HUES48 (cell line): ENCODE data around the gene ANK3.

Source experiments
- H3K27ac ChIP-seq: one replicate; pipeline ENCODE4 v1.7.0; 2013; ENCODE audit warnings: low read depth, low read length, inconsistent platforms
- H3K27me3 ChIP-seq: 2 replicates; pipeline ENCODE4 v1.6.1; 2013; ENCODE audit warnings: mild to moderate bottlenecking, low read length; ENCODE audit not compliant: control insufficient read depth, insufficient read depth
- H3K36me3 ChIP-seq: 2 replicates; pipeline ENCODE4 v1.6.1; 2013; ENCODE audit warnings: low read length; ENCODE audit not compliant: control insufficient read depth, insufficient read depth
- H3K4me1 ChIP-seq: 2 replicates; pipeline ENCODE4 v1.6.1; 2013; ENCODE audit warnings: mild to moderate bottlenecking, low read length; ENCODE audit not compliant: control insufficient read depth, insufficient read depth
- H3K4me3 ChIP-seq: 2 replicates; pipeline ENCODE4 v1.5.1; 2013; ENCODE audit warnings: mild to moderate bottlenecking, low read depth, low read length
- H3K9ac ChIP-seq: 2 replicates; pipeline ENCODE4 v1.6.1; 2013; ENCODE audit warnings: mild to moderate bottlenecking, low read depth, low read length, moderate library complexity
- H3K9me3 ChIP-seq: 2 replicates; pipeline ENCODE4 v1.6.1; 2013; ENCODE audit warnings: low read length; ENCODE audit not compliant: control insufficient read depth, insufficient read depth

The ANK3 gene

DNA sequence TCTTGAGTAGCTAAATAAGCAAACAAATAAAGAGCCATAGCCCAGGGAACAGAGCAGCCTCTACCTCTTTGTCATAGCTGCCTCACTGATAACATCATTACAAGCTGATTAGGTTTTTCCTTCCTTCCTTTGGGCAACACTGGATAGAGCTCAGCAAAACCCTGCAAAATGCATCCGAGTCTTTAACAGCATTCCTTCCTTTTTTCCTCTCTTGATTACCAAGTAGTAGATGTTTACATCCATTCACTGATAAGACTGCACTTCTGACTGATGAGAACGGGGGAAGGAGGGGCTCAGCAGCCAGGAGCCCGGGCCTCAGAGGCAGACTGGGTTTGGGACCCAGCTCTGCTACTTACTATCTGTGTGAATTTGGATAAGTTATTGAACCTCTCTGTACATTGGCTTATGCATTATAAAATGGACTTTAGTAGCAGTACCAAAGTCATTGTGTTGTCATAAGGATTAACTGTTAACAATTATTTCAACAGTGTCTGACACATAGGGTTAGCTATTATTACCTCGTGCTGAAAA is 214.2 kb downstream of the ANK3 start:
- Histone ChIP-seq H3K4me1 (0 out of 2 replicates have a peak, but pooled peaks cover 3% of the 10 kb centered on the region), H3K27ac (no peak overlapping the region), H3K27me3 (no peaks in the 10 kb centered on the region), H3K9me3 (no peaks in the 10 kb centered on the region), H3K4me3 (no peak overlapping the region), H3K9ac (no peak overlapping the region), H3K36me3 (no peaks in the 10 kb centered on the region)

- Histone ChIP-seq H3K9ac (no peak overlapping the region), H3K27me3 (no peaks in the 10 kb centered on the region), H3K27ac (no peak overlapping the region)
Observed at GRCh38 chr10:60172363-60172990, 217.2 kb downstream of the ANK3 start.

DNA sequence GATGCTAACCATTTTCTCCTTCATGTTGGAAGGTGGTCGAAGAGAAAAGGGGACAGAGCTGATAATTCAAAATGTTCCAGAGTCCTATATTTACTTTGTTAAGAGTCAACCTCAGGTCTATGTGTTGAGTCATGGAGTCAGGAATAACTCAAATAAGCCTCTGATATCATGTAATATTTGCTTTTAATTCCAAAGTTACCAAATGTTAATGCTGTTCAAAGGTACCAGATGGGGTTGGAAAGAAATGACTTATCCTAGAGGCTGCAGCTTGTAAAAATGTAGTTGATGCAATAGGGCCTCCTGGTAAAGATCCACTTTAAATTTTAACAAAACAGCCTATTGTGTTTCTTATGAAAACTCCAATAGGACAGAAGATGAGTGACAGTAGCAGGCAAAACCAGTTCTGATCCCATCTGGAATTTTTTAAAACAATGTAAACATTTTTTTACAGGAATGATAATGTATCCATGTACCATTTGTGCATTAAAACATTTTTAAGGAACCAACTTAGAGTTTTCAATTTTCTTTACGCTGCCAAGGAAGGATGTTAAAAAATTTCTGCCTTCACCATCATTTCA is 218.2 kb downstream of the ANK3 start:
- no peak overlapping the region for H3K27ac ChIP-seq
- no peaks in the 10 kb centered on the region for H3K27me3 ChIP-seq
- no peak overlapping the region for H3K9ac ChIP-seq
- H3K4me3 ChIP-seq, result no peak overlapping the region
- H3K36me3 ChIP-seq, result no peaks in the 10 kb centered on the region
- H3K4me1 ChIP-seq, result no peaks in the 10 kb centered on the region
- H3K9me3 ChIP-seq, result no peaks in the 10 kb centered on the region

More at GRCh38 chr10:60172363-60172990, 217.2 kb downstream of the ANK3 start:
- Histone ChIP-seq H3K9me3 (no peaks in the 10 kb centered on the region), H3K4me3 (no peak overlapping the region), H3K4me1 (no peaks in the 10 kb centered on the region), H3K36me3 (no peaks in the 10 kb centered on the region)

- Histone ChIP-seq H3K9ac (no peak overlapping the region), H3K4me3 (no peak overlapping the region), H3K27ac (no peak overlapping the region), H3K9me3 (no peaks in the 10 kb centered on the region), H3K36me3 (no peaks in the 10 kb centered on the region), H3K4me1 (no peaks in the 10 kb centered on the region), H3K27me3 (no peaks in the 10 kb centered on the region)
Observed at GRCh38 chr10:60170250-60170649, 219.4 kb downstream of the ANK3 start.

DNA sequence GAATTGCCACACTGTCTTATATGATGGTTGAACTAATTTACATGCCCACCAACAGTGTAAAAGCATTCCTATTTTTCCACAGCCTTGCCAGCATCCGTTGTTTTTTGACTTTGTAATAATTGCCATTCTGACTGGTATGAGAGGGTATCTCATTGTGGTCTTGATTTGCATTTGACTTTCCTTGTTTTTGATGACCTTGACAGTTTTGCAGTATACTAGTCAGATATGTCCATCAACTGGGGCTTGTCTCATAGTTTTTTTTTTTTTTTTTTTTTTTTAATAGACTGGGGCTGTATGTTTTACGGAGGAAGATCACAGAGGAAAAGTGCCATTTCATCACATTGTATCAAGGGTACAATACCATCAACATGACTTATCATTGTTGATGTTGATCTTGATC is 220.6 kb downstream of the ANK3 start:
- Histone ChIP-seq H3K9ac (no peak overlapping the region), H3K4me3 (no peak overlapping the region), H3K36me3 (no peaks in the 10 kb centered on the region), H3K4me1 (0 out of 2 replicates have a peak, but pooled peaks cover 1% of the 10 kb centered on the region), H3K9me3 (no peaks in the 10 kb centered on the region), H3K27ac (no peak overlapping the region), H3K27me3 (no peaks in the 10 kb centered on the region)

DNA sequence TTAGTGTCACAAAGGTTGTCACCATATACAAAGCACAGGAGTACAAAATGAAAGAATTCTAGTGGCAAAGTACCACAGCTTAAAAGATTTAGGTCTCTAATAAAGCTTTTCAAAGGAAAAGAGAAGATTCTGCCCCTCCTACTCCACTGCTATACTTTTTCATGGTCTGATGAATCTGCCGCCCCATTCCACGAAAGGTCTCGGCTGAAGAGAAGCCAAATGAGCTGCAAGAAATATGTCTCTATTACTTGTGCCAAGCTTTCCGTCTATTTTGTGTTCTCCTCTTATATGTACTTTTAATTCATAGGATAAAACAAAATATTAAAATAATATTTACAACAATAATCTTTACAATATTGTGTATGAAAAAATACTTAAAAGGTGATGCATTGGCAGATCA is 222.6 kb downstream of the ANK3 start:
- no peaks in the 10 kb centered on the region for H3K36me3 ChIP-seq
- no peak overlapping the region for H3K9ac ChIP-seq
- H3K27ac ChIP-seq, result no peak overlapping the region
- no peaks in the 10 kb centered on the region for H3K27me3 ChIP-seq
- no peak overlapping the region for H3K4me3 ChIP-seq
- no peaks in the 10 kb centered on the region for H3K9me3 ChIP-seq
- peaks cover 4% of the 10 kb centered on the region; the same call in 1 of the 2 replicates for H3K4me1 ChIP-seq

DNA sequence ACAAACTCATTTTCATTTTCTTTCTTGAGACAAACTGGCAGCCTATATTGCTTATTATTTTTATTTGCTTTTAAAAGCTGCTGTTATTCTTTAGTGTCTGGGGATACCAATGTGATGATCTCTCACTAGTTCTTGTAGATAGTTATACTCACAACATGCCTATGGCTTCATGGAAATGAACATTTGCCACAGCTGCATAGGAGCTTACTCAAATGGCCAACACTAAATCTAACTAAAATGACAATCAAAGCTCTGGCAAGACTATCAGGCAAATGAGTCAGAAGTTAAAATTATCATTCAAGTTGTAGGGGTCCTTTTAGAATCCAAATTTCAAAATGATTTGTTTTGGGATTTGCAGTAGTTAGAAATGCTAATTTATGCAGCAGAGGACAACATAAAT is 225.9 kb downstream of the ANK3 start:
- H3K9ac ChIP-seq, result no peak overlapping the region
- no peak overlapping the region for H3K4me3 ChIP-seq
- no peaks in the 10 kb centered on the region for H3K36me3 ChIP-seq
- H3K4me1 ChIP-seq, result peaks cover 4% of the 10 kb centered on the region; the same call in 1 of the 2 replicates
- no peaks in the 10 kb centered on the region for H3K9me3 ChIP-seq
- H3K27me3 ChIP-seq, result no peaks in the 10 kb centered on the region
- no peak overlapping the region for H3K27ac ChIP-seq

- H3K9me3 ChIP-seq, result no peaks in the 10 kb centered on the region
- H3K27ac ChIP-seq, result no peak overlapping the region
- H3K4me3 ChIP-seq, result no peak overlapping the region
- H3K36me3 ChIP-seq, result no peaks in the 10 kb centered on the region
- H3K27me3 ChIP-seq, result no peaks in the 10 kb centered on the region
- H3K9ac ChIP-seq, result no peak overlapping the region
- H3K4me1 ChIP-seq, result peaks cover 4% of the 10 kb centered on the region; the same call in 1 of the 2 replicates
Observed at GRCh38 chr10:60162631-60163030, 227.0 kb downstream of the ANK3 start.

- H3K27me3 ChIP-seq, result no peaks in the 10 kb centered on the region
- H3K27ac ChIP-seq, result no peak overlapping the region
- H3K4me1 ChIP-seq, result 0 out of 2 replicates have a peak, but pooled peaks cover 3% of the 10 kb centered on the region
- H3K9ac ChIP-seq, result no peak overlapping the region
- no peaks in the 10 kb centered on the region for H3K36me3 ChIP-seq
- H3K4me3 ChIP-seq, result no peak overlapping the region
- no peaks in the 10 kb centered on the region for H3K9me3 ChIP-seq
Observed at GRCh38 chr10:60155943-60156683, 233.6 kb downstream of the ANK3 start.

DNA sequence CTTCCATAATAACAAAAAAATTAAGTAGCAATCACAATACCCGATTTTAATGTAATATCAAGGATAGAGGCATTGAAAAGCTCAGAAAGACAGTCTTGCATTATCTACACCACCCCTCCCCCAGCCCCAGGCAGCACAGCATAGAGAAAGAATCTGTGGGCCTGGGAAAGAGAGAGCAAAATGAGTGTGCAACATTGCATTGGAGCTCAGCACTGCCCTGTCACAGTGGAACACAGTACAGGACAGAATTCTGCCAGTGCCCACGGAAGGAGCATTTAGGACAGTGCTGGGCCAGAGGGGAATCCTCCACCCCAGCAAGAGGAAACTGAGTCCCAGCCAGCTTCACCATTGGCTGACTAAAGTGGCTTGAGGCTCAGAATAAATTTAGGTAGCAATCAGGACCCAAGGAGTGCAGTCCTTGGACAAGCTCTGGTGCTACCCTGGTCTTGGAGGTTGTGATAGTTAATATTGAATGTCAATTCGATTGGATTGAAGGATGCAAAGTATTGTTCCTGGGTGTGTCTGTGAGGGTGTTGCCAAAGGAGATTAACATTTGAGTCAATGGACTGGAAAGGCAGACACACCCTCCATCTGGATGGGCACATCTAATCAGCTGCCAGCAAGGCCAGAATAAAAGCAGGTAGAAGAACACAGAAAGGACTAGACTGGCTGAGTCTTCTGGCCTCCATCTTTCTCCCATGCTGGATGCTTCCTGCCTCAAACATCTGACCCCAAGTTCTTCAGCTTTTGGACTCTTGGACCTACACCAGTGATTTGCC is 234.4 kb downstream of the ANK3 start:
- no peaks in the 10 kb centered on the region for H3K27me3 ChIP-seq
- H3K9me3 ChIP-seq, result no peaks in the 10 kb centered on the region
- H3K36me3 ChIP-seq, result no peaks in the 10 kb centered on the region
- H3K4me3 ChIP-seq, result no peak overlapping the region
- no peak overlapping the region for H3K27ac ChIP-seq
- no peak overlapping the region for H3K9ac ChIP-seq
- 0 out of 2 replicates have a peak, but pooled peaks cover 3% of the 10 kb centered on the region for H3K4me1 ChIP-seq
